GM18498 (cell line): ENCODE measurements around the gene NANOGP8.

Source experiments
- ATAC-seq: cut with Tn5 transposase; IDR thresholded peaks from one replicate; pipeline ENCODE4 v1.9.1; 2021; ENCODE audit warnings: mild to moderate bottlenecking, moderate library complexity; ENCODE audit not compliant: unreplicated experiment

The NANOGP8 gene

DNA sequence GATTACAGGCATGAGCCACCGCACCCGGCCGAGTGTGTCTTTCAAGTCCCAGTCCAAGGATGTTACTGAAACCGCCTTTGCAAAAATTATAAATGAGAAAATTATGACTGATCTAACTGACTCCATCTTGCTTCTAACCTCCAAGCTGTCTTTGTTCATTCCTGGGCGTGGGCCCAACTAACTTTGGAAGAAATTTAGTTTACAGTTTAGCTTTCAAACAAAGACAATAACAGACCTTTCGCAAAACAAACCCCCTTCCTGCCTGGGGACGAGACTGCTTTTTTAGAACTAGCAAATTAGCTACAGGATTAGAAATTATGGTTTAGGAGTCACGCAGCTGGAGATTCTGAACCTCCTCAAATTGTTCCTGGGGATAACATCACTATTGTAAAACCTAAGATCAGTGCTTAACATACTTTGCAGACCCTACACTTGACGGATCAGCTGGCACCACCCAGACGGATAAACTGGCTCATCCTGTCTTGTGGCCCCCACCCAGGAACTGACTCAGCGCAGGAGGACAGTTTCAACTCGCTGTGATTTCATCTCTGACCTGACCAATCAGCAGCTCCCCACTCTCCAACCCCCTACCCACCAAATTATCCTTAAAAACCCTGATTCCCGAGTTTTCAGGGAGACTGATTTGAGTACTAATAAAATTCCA lies 23.8 kb downstream of the NANOGP8 start:
- no peak for ATAC-seq

DNA sequence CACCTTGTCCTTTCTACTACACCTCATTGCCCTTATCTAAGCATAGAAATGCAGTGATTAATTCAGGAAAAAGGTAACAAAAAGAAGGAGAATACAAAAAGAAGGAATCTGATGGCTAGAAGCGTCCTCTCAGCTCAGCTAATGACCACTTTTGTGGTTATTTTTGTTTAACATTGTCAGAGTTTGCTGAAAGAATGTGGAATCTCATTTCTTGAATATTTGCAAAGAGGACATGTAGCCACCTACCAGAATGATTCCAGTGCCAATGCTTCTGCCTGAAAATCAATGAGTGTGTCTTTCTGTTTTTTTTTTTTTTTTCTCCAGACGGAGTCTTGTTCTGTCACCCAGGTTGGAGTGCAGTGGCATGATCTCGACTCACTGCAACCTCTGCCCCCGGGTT lies 24.5 kb downstream of the NANOGP8 start:
- ATAC-seq = no peak

DNA sequence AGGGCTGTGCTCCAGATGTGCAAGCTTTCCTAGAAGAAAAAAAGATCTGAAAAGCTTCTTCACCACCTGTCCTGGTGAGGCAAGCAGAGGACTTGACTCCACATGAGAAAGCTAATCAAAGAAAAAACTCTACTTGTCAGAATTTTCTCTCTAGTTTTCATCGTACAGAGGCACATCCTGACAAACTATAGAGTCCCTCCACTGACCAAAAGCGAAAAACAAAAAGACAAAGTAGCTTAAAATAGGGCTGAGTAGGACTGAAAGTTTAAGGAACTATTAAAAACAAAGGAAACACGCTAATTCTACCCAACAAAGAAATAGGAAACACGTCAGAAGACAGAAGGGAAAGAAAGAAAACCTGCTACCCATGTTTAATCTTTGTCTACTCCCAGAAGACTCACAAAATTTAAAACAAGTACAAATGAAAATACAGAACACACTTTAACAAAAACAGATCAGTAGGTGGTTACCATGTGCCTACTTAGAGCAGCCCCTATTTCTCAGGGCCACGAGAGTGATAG lies 26.5 kb downstream of the NANOGP8 start:
- no peak for ATAC-seq

DNA sequence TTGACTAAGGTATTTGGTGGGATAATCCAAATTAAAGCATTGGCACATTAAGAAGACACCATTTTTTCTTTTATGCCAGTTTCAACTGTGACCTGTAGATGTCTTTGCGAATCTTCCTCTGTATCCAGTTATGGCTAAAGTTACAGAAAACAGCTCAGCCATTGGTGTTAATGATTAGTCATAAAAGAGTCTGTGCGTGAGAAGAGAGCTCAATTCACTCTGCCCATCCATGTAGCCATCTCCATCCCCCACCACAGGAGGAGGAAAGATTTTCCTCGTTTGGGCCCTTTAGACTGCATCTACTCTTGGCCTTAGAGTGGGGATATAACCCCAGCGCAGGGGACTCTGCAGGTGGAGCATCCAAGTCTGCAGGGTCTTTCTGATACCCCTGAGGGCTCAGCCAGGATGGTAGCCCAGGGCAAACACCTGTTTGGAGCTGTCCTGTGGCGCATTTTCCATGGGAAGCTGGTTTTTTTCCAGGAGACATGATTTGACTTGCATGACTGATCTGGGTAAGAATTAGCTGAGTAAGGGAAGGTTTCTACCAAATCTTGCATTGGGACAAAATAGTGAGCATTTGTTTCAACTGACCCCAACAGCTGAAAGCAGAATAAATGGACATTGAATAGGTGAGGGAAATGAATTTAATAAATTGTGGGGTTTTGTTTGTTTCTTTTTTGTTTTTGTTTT lies 29.5 kb downstream of the NANOGP8 start:
- ATAC-seq = no peak

DNA sequence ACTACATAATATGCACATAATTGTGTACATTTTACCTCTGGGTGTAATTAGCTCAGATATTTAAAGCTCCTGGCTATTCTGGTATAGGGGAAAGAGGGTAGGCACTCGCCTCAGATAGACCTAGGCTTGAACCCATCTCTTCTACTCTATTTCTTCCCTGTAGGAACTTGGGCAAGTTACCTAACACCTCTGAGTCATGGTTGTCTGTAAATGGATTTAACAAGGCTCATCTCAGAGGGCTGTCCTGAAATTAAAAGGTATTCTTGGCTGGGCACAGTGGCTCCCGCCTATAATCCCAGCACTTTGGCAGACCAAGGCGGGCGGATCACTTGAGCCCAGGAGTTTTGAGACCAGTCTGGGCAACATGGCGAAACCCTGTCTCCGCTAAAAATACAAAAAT lies 30.7 kb downstream of the NANOGP8 start:
- ATAC-seq = no peak

DNA sequence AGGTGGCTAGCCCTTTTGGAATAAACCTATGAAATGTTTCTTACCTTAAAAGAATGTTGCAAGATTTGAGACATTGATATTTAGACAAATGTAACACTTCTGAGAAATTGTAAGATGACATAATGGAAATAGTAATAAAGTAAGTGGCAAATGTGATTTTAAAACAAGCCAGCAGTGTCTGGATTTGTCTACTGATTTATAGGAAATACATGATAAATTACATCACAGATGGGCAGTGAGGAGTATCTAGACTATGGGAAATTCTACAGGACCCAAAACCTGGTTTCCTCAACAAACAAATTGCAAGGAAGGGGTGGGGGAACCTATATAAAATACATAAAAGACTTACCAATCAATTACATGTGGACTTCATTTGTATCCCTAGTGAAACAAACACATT lies 37.1 kb downstream of the NANOGP8 start:
- ATAC-seq = no peak

DNA sequence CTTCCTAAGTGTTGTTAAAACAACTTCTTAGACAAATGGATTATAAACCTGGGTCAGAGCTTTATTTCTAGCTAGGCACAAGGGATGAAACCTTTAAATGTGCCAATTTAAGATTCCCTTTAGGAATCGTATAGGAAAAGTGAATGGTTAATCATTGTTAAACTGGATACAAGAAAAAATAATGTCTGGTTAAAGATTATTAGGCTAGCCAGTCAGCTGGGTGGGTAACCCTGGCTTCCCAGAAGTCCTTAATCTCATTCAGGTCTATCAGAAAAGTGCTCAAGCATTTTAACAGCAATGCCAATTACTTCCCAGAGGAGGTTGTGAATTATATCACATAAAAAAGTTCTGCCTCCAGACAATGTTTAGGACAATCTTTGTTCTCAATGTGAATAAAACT lies 37.6 kb downstream of the NANOGP8 start:
- ATAC-seq = no peak

DNA sequence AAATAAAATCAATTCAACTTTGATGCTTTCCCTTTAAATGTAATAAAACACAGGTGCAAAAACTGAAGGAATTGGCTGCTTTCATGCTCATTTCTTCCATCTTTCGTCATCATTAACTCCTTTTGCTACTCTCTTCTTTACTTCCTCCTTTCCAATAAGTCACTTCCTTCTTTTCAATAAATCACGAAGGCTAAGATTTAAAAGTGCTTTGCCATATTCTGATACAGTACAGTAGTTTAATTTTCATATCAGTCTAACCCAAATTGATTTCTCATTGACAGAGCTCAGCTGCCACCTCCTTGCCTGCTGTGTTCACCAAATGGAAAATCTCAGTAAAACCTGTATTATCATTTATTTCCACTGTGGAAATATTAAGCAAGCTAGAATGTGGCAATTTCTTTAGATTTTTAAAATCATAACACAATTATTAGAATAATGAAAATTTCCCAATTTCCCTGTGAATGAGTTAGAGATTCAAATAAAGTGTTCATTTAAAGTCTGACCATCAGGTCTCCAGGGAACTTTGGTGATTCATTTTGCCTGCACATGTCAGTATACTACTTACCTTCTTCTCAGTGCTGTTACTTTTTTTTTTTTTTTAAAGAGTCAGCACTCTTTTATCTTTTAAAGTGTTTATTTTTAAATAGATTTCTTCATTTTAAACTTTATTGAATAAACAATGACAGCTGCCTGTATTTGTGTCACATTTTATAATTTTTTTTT lies 41.6 kb downstream of the NANOGP8 start:
- ATAC-seq = no peak

DNA sequence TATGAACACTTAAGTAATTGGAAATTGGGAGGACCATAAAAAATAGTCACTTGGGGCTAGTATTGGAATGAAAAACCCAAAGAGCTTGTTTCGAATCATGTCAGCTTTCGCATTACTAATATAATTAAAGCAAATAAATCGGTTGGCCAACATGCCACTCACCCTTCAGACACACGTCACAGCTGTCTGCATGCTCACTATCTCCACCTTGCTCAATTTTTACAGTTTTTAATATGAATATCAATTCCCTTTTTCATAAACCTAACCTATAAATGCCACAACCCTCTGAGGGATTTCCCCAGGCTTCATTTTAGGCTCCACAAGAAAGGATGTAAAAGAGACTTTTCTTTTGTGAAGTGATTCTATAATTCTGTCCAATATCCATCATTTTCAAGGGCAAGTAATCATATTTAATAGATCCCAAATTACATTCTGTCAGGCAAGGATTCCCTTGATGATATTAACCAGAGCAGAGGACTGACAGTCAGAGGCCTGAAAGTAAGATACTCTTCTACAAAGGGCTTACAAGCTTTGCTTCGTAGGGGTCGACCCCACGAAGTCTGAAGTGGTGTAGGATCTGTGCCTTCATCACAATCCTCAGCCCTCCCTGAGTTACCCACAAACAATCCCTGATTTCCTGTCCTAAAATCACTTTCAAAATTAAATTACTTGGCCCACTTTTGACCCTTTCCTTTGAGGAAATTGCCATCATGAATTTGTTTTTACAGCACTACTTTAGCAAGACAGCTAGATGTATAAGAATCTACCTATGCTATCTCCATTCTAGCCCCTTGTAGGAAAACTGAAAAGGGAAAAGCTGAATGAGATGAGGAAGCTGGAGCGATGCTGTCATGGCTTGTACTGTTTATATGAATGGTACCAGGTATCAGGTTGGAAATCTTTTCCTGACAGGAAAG lies 44.5 kb downstream of the NANOGP8 start:
- no peak for ATAC-seq

DNA sequence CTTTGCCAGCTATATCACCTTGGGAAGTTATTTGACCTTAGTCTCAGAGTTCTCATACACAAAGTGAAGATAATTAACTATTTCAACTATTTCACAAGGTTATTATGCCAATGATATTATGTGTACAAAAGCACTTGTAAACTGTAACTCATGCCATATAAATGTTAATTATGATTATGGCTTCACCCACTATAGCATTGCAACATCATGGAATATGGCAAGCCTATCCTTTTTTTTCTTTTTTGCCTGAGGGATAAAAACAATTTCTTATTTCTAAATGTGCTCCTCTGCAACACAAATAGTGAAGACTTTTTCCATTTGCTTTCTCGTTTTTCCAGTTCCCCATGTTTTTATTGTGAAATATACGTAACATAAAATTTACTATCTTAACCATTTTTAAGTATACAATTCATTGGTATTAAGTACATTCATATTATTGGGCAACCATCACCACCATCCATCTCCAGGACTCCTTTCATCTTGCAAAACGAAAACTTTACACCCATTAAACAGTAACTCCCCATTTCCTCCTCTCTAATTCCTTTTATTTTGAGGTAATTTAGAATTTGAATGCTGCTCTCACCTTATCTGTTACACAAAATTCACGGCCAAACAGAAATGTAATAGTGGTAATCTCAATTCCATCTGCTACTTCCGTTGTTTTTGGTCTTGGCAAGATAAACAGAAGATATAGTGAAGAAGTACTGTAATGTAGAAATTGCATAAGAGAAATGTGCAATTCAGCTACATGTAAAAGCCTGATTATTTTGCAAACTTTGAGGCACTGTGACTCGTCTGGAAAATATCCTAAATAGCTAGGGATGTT lies 46.3 kb downstream of the NANOGP8 start:
- ATAC-seq = no peak
